Measurements from ENCODE around the gene ITSN1. TPM values are rescaled to one million over a fixed set of nuclear protein-coding genes. Genes with fewer than 3 reads are reported as not detected.

Gene ITSN1
- total and polyA plus RNA-seq, 2 of the 13 experiments (the other 11 are each of a cell fraction or from before 2014, with no cell fraction given), result 26.1 to 33.8 TPM

DNA sequence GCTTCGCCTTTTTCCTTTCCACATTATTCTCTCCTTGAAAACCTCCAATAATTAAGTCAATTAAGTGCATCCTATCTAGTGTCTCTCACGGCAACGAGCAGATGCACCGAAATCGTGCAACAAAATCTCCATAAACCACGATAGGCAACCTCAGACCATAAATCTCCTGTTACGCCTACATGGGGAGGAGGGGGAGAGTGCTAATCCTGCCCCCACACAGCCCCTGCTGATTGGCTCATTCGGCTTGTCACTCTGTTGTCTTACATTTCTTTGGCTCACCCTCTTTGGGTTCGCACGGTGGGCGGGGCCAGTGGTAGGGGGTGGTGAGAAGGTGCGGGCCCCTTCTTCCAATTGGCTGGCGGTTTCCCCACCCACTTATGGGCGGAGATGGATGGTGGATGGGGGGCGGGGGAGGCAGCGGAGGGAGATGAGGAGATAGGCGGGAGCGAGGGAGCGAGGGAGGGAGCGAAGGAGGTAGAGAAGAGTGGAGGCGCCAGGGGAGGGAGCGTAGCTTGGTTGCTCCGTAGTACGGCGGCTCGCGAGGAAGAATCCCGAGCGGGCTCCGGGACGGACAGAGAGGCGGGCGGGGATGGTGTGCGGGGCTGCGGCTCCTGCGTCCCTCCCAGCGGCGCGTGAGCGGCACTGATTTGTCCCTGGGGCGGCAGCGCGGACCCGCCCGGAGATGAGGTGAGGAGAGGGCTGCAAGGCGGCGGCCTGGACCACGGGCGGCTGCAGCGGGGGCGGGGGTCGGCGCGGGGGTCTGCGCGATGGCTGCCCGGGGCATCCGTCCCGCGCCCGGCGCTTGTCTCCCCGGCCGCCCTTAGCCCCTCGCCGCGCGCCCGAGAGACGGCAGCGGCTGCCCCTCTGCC lies at the start of gene ITSN1 (continued):
- TF ChIP-seq, protein P1, sequence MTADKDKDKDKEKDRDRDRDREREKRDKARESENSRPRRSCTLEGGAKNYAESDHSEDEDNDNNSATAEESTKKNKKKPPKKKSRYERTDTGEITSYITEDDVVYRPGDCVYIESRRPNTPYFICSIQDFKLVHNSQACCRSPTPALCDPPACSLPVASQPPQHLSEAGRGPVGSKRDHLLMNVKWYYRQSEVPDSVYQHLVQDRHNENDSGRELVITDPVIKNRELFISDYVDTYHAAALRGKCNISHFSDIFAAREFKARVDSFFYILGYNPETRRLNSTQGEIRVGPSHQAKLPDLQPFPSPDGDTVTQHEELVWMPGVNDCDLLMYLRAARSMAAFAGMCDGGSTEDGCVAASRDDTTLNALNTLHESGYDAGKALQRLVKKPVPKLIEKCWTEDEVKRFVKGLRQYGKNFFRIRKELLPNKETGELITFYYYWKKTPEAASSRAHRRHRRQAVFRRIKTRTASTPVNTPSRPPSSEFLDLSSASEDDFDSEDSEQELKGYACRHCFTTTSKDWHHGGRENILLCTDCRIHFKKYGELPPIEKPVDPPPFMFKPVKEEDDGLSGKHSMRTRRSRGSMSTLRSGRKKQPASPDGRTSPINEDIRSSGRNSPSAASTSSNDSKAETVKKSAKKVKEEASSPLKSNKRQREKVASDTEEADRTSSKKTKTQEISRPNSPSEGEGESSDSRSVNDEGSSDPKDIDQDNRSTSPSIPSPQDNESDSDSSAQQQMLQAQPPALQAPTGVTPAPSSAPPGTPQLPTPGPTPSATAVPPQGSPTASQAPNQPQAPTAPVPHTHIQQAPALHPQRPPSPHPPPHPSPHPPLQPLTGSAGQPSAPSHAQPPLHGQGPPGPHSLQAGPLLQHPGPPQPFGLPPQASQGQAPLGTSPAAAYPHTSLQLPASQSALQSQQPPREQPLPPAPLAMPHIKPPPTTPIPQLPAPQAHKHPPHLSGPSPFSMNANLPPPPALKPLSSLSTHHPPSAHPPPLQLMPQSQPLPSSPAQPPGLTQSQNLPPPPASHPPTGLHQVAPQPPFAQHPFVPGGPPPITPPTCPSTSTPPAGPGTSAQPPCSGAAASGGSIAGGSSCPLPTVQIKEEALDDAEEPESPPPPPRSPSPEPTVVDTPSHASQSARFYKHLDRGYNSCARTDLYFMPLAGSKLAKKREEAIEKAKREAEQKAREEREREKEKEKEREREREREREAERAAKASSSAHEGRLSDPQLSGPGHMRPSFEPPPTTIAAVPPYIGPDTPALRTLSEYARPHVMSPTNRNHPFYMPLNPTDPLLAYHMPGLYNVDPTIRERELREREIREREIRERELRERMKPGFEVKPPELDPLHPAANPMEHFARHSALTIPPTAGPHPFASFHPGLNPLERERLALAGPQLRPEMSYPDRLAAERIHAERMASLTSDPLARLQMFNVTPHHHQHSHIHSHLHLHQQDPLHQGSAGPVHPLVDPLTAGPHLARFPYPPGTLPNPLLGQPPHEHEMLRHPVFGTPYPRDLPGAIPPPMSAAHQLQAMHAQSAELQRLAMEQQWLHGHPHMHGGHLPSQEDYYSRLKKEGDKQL (CRISPR knock-in tag; IDR thresholded peaks at IDR 0.05; ENCODE audit: low read depth), result no peak
- TF ChIP-seq ZNF777 (CRISPR knock-in tag; IDR thresholded peaks at IDR 0.05) (no peak; the same call in 1 of the 2 replicates), PHF5A (CRISPR knock-in tag; IDR thresholded peaks at IDR 0.05; ENCODE audit: low read depth, unreplicated experiment) (no peak), ZNF333 (CRISPR knock-in tag; IDR thresholded peaks at IDR 0.05; ENCODE audit: borderline replicate concordance) (no peak), ZNF775 (CRISPR knock-in tag; IDR thresholded peaks at IDR 0.05; ENCODE audit: borderline replicate concordance) (no peak), RBM39 (IDR thresholded peaks at IDR 0.05; ENCODE audit: low read depth, low read length, poor library complexity, severe bottlenecking) (peak; percentile 20), FOXA3 (CRISPR knock-in tag; IDR thresholded peaks at IDR 0.05) (peak; percentile 25; the same call in 1 of the 2 replicates), MAFK (conservative IDR thresholded peaks at IDR 0.05 in 1 of 2, IDR thresholded peaks at IDR 0.05 in 1 of 2; ENCODE audit: low read length in 2 of 2) (no peak), SIN3A (IDR thresholded peaks at IDR 0.05; ENCODE audit: borderline replicate concordance, low read depth, low read length) (0 out of 2 replicates have a peak, but pooled peaks have one; percentile 3), JDP2 (CRISPR knock-in tag; IDR thresholded peaks at IDR 0.05; ENCODE audit: borderline replicate concordance) (no peak), ZNF33A (CRISPR knock-in tag; IDR thresholded peaks at IDR 0.05; ENCODE audit: borderline replicate concordance) (no peak)
- TF ChIP-seq, protein P2, sequence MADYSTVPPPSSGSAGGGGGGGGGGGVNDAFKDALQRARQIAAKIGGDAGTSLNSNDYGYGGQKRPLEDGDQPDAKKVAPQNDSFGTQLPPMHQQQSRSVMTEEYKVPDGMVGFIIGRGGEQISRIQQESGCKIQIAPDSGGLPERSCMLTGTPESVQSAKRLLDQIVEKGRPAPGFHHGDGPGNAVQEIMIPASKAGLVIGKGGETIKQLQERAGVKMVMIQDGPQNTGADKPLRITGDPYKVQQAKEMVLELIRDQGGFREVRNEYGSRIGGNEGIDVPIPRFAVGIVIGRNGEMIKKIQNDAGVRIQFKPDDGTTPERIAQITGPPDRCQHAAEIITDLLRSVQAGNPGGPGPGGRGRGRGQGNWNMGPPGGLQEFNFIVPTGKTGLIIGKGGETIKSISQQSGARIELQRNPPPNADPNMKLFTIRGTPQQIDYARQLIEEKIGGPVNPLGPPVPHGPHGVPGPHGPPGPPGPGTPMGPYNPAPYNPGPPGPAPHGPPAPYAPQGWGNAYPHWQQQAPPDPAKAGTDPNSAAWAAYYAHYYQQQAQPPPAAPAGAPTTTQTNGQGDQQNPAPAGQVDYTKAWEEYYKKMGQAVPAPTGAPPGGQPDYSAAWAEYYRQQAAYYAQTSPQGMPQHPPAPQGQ (CRISPR knock-in tag; IDR thresholded peaks at IDR 0.05; ENCODE audit: borderline replicate concordance), result no peak
- TF ChIP-seq, protein P3, sequence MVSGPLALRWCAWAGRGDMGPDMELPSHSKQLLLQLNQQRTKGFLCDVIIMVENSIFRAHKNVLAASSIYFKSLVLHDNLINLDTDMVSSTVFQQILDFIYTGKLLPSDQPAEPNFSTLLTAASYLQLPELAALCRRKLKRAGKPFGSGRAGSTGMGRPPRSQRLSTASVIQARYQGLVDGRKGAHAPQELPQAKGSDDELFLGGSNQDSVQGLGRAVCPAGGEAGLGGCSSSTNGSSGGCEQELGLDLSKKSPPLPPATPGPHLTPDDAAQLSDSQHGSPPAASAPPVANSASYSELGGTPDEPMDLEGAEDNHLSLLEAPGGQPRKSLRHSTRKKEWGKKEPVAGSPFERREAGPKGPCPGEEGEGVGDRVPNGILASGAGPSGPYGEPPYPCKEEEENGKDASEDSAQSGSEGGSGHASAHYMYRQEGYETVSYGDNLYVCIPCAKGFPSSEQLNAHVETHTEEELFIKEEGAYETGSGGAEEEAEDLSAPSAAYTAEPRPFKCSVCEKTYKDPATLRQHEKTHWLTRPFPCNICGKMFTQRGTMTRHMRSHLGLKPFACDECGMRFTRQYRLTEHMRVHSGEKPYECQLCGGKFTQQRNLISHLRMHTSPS (CRISPR knock-in tag; IDR thresholded peaks at IDR 0.05; ENCODE audit: low read depth), result no peak
- TF ChIP-seq, protein P4, sequence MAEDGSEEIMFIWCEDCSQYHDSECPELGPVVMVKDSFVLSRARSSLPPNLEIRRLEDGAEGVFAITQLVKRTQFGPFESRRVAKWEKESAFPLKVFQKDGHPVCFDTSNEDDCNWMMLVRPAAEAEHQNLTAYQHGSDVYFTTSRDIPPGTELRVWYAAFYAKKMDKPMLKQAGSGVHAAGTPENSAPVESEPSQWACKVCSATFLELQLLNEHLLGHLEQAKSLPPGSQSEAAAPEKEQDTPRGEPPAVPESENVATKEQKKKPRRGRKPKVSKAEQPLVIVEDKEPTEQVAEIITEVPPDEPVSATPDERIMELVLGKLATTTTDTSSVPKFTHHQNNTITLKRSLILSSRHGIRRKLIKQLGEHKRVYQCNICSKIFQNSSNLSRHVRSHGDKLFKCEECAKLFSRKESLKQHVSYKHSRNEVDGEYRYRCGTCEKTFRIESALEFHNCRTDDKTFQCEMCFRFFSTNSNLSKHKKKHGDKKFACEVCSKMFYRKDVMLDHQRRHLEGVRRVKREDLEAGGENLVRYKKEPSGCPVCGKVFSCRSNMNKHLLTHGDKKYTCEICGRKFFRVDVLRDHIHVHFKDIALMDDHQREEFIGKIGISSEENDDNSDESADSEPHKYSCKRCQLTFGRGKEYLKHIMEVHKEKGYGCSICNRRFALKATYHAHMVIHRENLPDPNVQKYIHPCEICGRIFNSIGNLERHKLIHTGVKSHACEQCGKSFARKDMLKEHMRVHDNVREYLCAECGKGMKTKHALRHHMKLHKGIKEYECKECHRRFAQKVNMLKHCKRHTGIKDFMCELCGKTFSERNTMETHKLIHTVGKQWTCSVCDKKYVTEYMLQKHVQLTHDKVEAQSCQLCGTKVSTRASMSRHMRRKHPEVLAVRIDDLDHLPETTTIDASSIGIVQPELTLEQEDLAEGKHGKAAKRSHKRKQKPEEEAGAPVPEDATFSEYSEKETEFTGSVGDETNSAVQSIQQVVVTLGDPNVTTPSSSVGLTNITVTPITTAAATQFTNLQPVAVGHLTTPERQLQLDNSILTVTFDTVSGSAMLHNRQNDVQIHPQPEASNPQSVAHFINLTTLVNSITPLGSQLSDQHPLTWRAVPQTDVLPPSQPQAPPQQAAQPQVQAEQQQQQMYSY (CRISPR knock-in tag; IDR thresholded peaks at IDR 0.05), result no peak
